ENCODE measurements around the gene CMTR1. TPM values are rescaled to one million over a fixed set of nuclear protein-coding genes. Genes with fewer than 3 reads are reported as not detected.

The CMTR1 gene
- total and polyA plus RNA-seq, 4 donors: 4.7 to 25.5 (median 18.8) TPM

DNA sequence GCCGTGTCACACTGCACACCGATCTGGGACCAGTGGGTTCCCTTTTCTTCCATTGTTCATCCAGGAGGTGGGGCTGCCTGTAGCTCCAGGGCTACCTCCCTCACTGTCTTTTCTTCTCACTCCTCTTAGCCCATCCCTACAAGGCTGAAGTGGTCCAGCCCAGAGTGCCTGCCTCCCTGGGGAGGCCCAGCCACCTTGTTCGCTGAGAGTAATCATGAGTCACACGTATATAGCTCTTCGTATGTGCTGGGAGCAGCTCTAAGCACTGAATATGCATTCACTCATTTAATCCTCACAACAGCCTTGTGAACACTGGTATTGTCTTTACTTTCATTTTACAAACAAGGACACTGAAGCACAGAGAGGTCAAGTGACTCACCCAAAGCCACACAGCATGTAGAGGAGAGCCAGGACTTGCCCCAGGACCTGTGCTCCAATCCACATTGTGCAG, 81.3 kb downstream of the CMTR1 start:
- peaks cover 7 to 32% (median 23%) of the 10 kb centered on the region in 4 donors for H3K4me1 ChIP-seq (ENCODE audit: control insufficient read depth in 4 of 4, insufficient read depth in 4 of 4, low read length in 3 of 4)
- no peak overlapping the region for H3K4me3 ChIP-seq (ENCODE audit: low read depth in 1 of 3, low read length in 3 of 3)
- DNase-seq (ENCODE audit: low spot score): no peak
- TF ChIP-seq, protein P1, sequence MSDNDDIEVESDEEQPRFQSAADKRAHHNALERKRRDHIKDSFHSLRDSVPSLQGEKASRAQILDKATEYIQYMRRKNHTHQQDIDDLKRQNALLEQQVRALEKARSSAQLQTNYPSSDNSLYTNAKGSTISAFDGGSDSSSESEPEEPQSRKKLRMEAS (IDR thresholded peaks at IDR 0.05): no peak
- TF ChIP-seq JUND (IDR thresholded peaks at IDR 0.05) (no peak), HNF4G (IDR thresholded peaks at IDR 0.05) (no peak), RAD21 (IDR thresholded peaks at IDR 0.05) (no peak), ATF3 (IDR thresholded peaks at IDR 0.05) (no peak), FOXA1 (IDR thresholded peaks at IDR 0.05) (no peak), NR2F2 (IDR thresholded peaks at IDR 0.05) (no peak), HNF4A (conservative IDR thresholded peaks at IDR 0.05) (no peak)
- TF ChIP-seq, protein P2, sequence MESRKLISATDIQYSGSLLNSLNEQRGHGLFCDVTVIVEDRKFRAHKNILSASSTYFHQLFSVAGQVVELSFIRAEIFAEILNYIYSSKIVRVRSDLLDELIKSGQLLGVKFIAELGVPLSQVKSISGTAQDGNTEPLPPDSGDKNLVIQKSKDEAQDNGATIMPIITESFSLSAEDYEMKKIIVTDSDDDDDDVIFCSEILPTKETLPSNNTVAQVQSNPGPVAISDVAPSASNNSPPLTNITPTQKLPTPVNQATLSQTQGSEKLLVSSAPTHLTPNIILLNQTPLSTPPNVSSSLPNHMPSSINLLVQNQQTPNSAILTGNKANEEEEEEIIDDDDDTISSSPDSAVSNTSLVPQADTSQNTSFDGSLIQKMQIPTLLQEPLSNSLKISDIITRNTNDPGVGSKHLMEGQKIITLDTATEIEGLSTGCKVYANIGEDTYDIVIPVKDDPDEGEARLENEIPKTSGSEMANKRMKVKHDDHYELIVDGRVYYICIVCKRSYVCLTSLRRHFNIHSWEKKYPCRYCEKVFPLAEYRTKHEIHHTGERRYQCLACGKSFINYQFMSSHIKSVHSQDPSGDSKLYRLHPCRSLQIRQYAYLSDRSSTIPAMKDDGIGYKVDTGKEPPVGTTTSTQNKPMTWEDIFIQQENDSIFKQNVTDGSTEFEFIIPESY (IDR thresholded peaks at IDR 0.05): no peak
- TF ChIP-seq, protein P3, sequence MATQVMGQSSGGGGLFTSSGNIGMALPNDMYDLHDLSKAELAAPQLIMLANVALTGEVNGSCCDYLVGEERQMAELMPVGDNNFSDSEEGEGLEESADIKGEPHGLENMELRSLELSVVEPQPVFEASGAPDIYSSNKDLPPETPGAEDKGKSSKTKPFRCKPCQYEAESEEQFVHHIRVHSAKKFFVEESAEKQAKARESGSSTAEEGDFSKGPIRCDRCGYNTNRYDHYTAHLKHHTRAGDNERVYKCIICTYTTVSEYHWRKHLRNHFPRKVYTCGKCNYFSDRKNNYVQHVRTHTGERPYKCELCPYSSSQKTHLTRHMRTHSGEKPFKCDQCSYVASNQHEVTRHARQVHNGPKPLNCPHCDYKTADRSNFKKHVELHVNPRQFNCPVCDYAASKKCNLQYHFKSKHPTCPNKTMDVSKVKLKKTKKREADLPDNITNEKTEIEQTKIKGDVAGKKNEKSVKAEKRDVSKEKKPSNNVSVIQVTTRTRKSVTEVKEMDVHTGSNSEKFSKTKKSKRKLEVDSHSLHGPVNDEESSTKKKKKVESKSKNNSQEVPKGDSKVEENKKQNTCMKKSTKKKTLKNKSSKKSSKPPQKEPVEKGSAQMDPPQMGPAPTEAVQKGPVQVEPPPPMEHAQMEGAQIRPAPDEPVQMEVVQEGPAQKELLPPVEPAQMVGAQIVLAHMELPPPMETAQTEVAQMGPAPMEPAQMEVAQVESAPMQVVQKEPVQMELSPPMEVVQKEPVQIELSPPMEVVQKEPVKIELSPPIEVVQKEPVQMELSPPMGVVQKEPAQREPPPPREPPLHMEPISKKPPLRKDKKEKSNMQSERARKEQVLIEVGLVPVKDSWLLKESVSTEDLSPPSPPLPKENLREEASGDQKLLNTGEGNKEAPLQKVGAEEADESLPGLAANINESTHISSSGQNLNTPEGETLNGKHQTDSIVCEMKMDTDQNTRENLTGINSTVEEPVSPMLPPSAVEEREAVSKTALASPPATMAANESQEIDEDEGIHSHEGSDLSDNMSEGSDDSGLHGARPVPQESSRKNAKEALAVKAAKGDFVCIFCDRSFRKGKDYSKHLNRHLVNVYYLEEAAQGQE (IDR thresholded peaks at IDR 0.05): no peak
- no peak overlapping the region for H3K27ac ChIP-seq (ENCODE audit: low read depth in 1 of 2, low read length in 2 of 2)
- H3K9me3 ChIP-seq (ENCODE audit: control insufficient read depth in 4 of 4, low read length in 3 of 4): no peaks in the 10 kb centered on the region
- H3K9ac ChIP-seq (ENCODE audit: low read depth in 1 of 2, low read length in 2 of 2): no peak overlapping the region
- H3K36me3 ChIP-seq (ENCODE audit: control insufficient read depth in 4 of 4, insufficient read depth in 3 of 4, low read depth in 1 of 4, low read length in 3 of 4): no peaks in the 10 kb centered on the region
- WGBS: 71% methylated on average over 5 of the region's 5 CpGs
- H3K27me3 ChIP-seq (ENCODE audit: control insufficient read depth in 4 of 4, insufficient read depth in 4 of 4, low read length in 3 of 4): no peaks in the 10 kb centered on the region

DNA sequence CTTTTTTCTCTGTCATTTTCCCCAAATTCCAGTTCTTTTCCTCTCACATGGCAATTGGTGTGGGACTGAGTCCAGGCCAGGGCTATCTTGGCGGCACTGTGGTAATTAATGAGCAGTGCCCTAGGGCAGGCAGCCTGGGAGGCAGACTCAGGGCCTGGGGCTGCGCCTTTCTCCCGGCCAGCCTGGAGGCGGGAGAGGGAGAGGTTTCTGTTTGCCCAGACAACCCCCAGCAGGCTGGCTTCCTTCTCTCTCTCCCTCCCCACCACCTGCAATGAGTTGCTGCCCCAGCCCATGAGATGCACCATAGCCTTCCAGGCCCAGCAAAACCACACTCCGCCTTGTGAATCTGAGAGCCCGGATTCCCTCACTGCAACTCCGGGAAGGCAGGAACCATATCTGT, 81.8 kb downstream of the CMTR1 start:
- WGBS: 81% methylated on average over 7 of the region's 7 CpGs
- H3K4me1 ChIP-seq (ENCODE audit: control insufficient read depth in 4 of 4, insufficient read depth in 4 of 4, low read length in 3 of 4): peaks cover 7 to 32% (median 23%) of the 10 kb centered on the region in 4 donors
- H3K9ac ChIP-seq (ENCODE audit: low read depth in 1 of 2, low read length in 2 of 2): no peak overlapping the region
- H3K9me3 ChIP-seq (ENCODE audit: control insufficient read depth in 4 of 4, low read length in 3 of 4): no peaks in the 10 kb centered on the region
- H3K36me3 ChIP-seq (ENCODE audit: control insufficient read depth in 4 of 4, insufficient read depth in 3 of 4, low read depth in 1 of 4, low read length in 3 of 4): no peaks in the 10 kb centered on the region
- no peak overlapping the region for H3K27ac ChIP-seq (ENCODE audit: low read depth in 1 of 2, low read length in 2 of 2)
- TF ChIP-seq, protein P3 (IDR thresholded peaks at IDR 0.05): no peak
- TF ChIP-seq FOXA2 (IDR thresholded peaks at IDR 0.05) (no peak), EGR1 (IDR thresholded peaks at IDR 0.05; ENCODE audit: low read depth in 2 of 2) (no peak), ATF3 (IDR thresholded peaks at IDR 0.05) (no peak), HNF4A (conservative IDR thresholded peaks at IDR 0.05) (no peak), JUND (IDR thresholded peaks at IDR 0.05) (no peak), FOXA1 (IDR thresholded peaks at IDR 0.05) (no peak), HNF4G (IDR thresholded peaks at IDR 0.05) (no peak), CTCF (IDR thresholded peaks at IDR 0.05; ENCODE audit: low read depth, low read length, missing input control) (no peak), RXRA (IDR thresholded peaks at IDR 0.05) (no peak), RAD21 (IDR thresholded peaks at IDR 0.05) (no peak)
- no peaks in the 10 kb centered on the region for H3K27me3 ChIP-seq (ENCODE audit: control insufficient read depth in 4 of 4, insufficient read depth in 4 of 4, low read length in 3 of 4)
- no peak for DNase-seq (ENCODE audit: low spot score)
- H3K4me3 ChIP-seq (ENCODE audit: low read depth in 1 of 3, low read length in 3 of 3): no peak overlapping the region
